Fibroblast of skin of left biceps (primary cell): ENCODE measurements around the gene CFI.

Experiments used
- DNase-seq, 2 experiments: peaks; one replicate each; pipeline ENCODE4 v3.0.0-alpha.2; 2013; ENCODE audit warnings: low read depth in 2 of 2

The CFI gene

DNA sequence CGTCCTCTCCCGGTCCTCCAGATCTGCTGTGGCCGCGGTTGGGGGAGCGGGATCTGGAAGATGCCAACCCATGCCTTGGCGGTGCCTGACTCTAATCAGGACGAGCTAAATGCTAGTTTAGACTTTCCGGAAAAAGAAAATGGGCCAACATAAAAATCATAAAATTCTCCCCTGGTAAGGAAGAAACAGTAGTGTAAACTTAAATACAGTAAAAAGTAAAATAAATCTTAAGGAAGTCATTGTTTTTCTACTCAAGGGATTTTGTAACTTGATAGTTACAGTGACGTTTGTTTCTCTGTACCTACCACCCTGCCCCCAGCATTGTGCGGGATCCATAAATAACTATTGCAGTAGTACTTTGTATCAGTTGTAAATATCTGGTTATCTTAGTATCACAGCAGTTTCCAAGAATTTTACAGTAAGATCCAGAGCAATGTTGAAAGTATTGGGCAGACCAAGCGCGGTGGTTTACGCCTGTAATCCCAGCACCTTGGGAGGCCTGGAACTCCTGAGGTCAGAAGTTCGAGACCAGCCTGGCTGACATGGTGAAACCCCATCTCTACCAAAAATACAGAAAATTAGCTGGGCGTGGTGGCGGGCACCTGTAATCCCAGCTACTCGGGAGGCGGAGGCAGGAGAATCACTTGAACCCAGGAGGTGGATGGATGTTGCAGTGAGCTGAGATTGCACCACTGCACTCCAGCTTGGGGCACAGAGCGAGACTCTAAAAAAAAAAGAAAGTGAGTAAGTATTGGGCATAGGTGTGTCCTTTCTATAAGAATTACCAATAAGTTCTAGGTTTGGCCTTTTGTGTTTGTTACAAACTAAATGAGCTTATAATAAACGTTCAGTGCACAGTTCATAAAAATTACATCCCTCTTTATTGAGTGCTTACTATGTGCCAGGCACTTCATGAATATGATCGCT lies 70.9 kb downstream of the CFI start:
- no peak for DNase-seq

DNA sequence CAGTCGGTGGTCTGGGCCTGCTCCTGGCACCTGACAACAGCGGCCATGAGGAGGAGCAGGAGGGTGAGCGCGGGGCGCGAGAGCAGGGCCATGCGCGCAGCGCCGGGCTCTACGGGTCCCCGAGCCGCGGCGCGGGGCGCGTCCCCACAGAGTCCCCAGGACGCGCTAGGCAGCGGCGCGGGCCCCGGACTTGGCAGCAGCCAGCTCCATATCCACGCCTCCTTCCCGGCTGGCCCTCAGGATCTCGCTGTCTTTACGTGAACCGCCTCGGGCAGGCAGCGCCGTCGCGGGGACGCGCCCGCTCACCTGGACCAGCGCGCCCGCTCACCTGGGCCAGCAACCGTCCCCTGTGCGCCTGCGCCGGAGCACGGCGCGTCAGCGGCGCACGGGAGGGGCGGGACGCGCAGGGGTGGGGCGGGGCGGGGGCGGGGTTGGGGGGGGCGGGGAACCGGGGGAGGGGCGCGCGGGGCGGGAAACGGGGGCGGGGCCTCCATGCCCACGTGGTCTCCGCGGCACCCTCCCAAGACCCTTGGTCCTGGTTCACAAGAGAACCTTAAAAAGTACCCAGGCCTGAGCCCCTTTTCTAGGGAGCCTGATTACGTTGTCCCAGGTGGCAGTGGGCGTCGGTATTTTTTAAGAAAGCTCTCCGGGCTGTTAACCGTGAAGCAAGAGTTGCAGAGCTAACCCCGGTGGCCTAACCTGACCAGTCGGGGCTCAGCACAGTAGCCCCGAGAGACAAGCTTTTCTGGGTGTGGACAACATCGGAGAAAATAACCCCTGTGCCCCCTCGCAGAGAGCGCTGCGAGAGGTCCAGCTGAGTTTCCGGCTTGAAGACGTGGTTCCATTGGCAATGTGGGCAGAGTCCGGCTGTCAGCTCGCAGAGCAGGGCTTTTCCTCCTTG lies 71.8 kb downstream of the CFI start, which contains the start of gene PLA2G12A:
Gene PLA2G12A, minus strand, starts transcription at position 353 of the 901 bp plus-strand sequence. Its CDS starts 261 bp downstream, at position 92.
- no peak for DNase-seq

DNA sequence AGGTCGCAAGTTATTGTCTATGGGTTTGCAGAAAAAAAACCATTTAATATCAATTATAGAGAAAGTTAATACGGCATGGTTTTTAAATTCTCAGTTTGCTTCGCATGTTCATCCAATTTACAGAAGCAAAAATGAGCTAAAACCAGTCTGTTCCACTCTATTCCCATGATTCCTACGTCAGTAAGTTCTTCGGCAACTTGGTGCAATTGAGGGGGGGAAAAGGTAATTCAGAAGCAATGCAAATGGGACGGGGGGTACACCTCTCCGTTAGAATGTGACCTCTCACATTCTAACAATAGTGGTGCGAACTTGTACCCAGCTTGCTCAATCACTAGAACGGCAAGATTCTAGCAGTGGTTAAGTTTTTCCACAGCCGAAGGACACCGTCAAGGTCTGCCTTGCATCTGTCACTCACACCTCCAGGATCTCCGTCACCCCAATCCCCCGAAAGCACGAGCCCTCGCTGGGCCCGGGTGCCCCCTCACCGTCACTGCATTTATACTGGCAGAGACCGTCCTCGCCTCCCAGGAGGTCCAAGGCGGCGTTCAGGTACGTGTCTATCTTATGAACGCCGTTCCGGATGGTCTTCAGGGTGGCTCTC lies 72.6 kb downstream of the CFI start:
- no peak for DNase-seq

DNA sequence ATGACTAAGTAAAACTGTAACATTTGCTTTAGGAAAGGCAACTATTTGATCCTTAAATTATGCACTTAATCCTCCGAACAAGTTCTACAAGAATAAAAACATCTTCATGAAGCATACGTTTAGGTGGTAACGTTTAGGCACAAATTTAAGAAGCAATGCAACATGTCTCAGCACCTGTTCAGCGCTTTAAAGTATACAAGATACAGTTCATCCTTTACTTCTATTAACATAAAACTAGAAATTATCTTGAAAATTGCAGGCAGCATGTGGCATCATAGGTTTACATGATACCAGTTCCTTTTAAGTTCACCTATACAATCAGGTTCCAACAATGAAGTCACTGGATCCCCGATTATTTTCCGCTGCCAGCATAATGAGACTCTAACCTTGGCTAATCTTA lies 73.4 kb downstream of the CFI start:
- DNase-seq, result no peak

DNA sequence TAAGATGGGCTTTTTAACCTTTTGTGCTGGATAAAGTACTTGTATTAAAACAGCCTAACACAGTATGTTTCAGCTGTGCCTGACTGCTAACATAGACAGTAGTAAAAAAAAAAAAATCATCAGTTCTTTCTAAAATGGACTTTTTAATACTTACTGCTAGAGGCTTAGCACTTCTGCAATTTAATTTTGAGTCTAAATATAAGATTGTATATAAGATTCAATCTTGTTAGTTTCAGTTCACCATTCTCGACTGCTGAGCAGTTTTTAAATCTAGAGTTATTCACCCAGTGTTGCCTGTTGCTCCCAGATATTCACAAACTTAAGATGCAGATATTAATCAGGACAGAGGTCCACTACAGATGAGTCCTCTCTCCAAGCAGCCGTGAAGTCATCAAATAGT lies 78.7 kb downstream of the CFI start:
- no peak for DNase-seq

DNA sequence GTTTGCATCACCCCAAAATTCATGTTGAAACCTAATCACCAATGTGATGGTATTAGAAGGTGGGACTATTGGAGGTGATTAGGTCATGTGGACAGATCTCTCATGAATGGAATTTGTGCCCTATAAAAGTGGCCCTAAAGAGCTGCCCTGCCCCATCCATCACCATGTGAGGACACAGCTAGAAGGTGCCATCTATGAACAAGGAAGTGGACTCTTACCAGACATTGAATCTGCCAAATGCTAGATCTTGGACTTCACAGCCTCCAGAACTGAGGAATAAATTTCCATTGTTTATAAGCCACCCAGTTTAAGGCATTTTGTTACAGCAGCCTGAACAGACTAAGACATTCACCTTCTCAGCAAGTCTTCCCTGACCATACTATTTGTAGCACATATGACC lies 79.4 kb downstream of the CFI start:
- no peak for DNase-seq

DNA sequence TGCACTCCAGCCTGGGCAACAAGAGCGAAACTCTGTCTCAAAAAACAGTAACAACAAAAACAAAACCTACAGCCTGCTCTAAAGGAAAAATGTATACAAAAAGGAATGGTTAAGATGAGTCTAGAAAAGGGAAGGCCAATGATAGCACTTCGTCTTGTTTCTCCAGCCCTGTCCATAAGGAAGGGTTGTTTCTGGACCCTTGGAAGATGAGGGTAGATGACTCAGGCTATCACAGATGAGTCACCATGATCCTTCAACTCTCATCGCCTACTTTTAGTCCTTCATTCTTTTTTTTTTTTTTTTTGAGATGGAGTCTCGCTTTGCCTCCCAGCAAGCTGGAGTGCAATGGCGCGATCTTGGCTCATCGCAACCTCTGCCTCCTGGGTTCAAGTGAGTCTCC lies 80.8 kb downstream of the CFI start:
- no peak for DNase-seq

DNA sequence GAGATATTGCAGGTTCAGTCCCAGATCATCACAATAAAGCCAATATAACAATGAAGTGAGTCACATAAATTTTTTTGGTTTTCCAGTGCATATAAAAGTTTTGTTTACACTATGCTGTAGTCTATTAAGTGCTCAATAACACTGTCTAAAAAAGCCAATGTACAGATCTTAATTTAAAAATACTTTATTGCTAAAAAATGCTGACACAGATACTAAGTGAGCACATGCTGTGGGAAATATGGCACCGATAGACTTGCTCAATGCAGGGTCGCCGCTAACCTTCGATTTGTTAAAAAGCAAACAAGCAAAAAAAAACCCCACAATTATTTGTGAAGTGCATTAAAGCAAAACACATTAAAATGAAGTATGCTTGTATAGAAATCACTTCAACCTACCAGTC lies 82.2 kb downstream of the CFI start:
- no peak for DNase-seq

DNA sequence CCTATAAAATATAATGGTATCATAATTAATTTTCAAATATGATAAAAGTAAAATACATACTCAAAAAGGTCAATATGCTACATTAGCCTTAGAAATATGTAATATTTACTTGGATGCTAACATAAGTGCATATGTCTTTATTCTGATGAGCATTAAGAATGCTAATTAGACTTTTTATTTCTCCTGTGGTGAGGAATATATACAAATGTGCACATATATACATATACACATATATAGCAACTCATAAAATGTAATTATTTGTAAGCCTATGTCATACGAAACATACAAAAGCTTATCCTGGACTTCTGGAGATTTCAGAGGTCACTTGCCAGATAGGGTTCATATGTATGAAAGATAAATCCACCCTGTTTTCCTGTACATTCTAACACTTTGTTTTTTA lies 83.0 kb downstream of the CFI start:
- no peak for DNase-seq

DNA sequence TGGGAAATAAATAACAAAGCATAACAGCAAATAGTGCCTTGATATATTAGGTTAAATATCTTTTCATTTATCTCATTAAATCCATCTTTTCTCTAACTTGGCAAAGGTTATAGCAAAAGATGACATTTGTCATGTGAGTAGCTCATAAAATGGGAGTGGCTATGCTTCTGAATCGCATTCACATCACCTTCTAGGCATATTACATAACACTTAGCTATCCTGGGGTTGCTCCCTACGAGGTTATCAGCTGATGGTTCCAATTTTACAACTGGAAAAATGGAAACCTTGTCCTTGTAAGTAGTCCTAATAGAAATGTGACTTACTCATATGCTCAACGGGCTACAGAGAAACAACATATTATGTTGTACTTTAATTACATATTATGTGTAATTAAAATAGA lies 88.3 kb downstream of the CFI start:
- no peak for DNase-seq

DNA sequence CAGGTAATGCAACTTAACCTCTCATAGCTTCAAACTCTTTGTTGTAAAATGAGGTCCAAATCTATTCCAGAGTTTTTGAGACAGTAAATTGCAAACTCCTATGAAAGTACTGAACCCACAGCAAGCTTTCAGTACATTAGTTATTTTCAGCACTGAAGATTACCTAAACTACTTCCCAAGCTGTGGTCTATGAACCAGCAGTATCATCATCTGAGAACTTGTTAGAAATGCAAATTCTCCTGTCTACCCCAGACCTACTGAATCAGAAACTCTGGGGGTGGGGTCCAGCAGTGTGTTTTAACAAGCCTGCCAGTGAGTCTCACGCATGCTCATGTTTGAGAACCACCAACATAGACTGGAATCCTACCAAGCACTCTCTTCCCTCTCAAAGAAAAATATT lies 92.8 kb downstream of the CFI start:
- DNase-seq, result no peak

DNA sequence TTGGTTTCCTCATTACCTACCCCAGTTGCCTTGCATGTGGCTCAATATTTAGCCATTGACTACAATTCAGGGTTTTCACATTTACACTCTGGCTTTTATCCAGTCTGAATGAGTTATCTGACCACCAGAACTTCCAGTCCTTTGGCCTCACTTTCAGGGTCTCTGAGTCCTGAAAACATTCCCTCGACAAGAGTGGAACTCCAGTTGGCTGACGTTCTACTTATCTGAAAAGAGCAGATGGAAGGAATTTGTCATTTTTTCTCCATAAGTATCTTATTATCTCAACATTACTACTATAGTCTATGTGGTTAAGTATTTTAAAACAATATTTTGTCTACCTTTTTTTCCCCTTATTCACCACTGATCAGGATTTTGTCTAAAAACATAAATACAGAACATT lies 93.4 kb downstream of the CFI start:
- no peak for DNase-seq

DNA sequence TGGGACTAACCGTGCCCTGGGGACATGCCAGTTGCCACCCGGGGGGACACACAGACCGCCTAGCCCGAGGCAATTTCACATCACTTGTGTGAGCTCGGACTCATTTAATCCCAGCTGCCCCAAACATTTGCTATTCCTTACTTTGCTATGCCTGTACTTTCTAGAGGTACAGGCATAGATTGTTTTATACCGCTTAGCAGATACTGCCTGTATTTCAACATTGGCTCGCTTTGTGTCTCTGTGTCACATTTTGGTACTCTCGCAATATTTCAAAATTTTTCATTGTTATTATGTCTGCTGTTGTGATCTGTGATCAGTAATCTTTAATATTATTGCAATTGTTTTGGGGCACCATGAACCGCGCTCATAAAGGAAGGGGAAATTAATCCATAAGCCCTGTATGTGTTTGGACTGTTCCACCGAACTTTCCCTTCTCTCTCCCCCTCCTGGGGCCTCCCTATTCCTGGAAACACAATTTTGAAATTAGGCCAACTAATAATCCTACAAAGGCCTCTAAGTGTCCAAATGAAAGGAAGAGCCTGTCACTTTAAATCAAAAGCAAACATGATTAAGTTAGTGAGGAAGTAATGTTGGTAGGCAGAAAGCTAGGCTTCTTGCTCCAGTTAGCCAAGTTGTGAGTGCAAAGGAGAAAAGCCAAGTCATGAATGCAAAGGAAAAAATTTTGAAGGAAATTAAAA lies 98.0 kb downstream of the CFI start:
- DNase-seq, result no peak

DNA sequence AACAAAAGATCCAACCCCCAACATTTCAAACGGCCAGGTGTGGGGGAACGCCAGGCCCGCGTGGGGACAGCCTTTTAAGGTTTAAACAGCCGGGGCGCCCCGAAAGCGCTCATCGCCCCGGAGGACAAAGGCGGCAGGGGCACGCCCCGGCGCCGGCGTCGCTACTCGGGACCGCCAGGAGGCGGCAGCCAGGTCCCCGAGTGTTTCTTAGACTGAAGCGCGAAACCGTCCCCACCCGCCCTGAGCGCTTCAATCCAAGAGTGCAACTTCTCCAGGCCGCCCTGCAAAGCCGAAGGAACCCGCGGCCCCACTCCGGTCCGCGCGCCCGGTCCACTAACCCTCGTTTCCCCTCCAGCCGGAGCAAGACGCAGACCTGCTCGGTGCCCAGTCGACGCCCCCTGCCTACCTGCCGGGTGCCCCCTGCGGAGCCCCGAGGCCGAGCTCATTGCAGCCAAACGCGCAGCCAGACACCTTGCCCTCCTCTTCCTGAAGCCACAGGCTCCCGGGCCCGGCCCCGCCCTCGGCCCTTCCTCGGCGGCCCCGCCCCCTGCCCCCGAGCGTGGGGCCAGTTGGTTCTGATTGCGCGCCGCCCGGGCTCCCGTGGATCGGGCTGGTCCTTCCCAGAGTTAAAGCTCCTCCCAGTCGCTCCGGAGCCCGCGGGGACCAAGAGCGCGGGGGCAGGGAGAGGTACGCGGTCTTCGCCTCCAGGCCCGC lies 98.7 kb downstream of the CFI start, which contains the start of gene CASP6:
Gene CASP6, minus strand, starts transcription at position 496 of the 714 bp plus-strand sequence. Its CDS starts 50 bp downstream, at position 446.
- peak in 1 of 2 experiments; percentile 24 for DNase-seq

DNA sequence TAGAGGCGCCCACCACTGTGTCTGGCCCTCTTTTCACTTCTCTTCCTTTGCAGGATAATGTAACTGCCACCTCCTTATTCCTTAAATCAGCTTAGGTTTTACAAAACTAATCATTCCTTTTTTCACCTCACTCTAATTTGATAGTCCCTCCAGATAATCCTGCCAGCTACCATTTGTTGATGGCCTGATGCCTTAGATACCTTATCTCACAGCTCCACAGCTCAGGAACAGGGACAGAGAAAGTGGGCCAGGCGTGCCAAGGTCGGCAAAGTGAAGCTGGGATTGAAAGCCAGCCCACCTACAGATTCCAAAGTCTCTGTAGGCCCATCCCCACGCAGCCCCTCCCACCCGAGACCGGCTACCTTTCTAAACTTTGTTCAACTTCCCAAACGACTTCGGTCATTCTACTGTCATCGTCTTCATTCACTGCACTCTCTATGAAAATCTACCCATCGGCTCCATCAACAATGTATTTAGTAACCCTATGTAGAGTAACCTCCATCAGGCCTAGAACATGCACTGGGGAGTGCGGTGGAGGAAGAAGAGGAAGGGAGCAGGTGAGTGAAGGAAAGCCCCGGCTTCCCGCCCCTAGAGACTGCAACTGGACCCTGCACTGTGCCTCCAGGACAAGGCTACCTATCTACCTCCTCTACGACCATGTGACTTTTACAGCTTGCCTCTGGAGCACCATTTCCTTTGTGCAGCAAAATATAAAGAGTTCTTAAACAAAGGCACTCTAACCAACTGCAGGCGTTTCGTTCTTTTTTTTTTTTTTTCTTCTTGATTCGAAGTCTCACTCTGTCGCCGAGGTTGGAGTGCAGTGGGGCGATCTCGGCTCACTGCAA lies 100.0 kb downstream of the CFI start:
- no peak for DNase-seq

DNA sequence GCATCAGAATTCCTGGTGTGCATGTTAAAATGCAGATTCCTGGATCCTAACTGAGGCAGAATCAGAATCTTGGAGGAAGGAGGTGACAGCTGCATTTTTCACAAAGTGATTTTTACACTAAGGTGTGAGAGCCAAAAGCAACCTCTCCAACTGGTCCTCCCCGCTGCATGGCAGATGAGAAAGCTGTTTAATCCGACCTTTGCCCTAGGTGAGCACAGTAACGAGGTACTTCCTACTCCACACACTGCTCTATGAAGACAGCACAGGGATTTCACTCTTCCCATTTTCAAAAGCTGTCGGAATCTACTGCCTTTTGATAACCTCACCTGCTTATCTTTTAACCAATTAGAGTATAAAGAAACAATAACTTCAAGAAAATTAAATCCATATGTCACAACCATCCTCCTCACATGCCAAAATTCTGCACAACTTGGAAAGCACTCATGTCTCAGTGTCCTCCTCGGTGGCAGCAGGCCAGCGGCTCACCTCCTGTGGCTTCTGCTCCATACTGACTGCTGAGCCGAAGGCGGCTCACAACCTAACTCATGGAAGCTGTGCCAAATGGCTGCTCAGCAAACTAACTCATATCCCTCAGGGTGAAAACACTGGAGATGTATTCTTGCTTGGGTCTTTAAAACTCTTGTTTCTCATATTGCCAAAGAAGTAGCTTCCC lies 102.1 kb downstream of the CFI start:
- no peak for DNase-seq

DNA sequence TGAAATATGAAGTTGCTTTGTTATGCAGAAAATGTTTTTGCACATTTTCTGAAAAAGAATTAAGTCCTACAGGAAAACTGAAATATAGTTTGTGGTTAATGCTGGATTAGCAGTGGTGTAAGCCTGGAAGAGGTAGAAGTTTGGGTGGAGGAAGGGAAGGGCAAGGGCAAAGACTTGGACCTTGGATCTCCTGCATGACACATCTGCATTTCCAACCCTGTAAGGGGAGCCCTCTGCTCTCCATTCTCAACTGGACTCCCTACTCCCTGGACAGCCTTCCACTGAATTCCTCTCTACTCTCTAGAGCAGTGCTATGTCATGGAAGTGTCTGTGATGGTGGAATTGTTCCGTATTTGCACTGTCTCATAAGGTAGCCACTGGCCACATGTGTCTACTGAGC lies 103.1 kb downstream of the CFI start:
- DNase-seq, result no peak

DNA sequence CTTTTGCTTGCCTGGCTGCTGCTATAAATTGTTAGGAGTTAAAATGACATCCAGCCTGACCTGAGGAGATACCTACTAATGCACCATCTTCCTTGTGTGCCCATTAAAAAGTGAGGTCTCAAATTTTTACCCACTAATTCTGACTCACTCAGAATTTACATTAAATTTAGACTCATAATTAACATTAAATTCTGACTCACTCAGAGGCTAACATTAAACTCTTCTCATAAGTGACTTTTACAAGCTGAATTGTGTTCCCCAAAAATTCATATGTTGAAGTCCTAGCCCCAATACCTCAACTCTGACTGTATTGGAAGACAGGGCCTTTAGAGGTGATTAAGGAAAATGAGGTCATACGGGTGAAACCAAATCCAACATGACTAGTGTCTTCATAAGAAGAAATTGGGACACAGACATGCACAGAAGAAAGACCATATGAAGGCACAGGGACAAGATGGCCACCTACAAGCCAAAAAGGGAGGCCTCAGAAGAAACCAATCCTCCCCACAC lies 110.3 kb downstream of the CFI start:
- DNase-seq, result no peak
